DOHH2 (cell line): ENCODE data around the gene MAP4K2.

Experiments
- CTCF ChIP-seq: fragments of 200-600 bp; sonication (generic); IDR thresholded peaks from one replicate; pipeline ENCODE4 v1.5.1; 2014; ENCODE audit warnings: antibody characterized with exemption, mild to moderate bottlenecking, low read depth, low read length; ENCODE audit not compliant: poor library complexity, severe bottlenecking
- EZH2phosphoT487 ChIP-seq: fragments of 200-600 bp; sonication (generic); IDR thresholded peaks from 2 replicates; pipeline ENCODE4 v1.6.1; 2017; ENCODE audit warnings: borderline replicate concordance, mild to moderate bottlenecking, antibody characterized with exemption, low read length, moderate library complexity, mixed read lengths

GRCh38 chr11:64792482-64792881 lies 10.5 kb downstream of the MAP4K2 start:
- TF ChIP-seq EZH2phosphoT487: no peak
- TF ChIP-seq CTCF: no peak
